ENCODE data around the gene PRKACB. TPM values are rescaled to one million over a fixed set of nuclear protein-coding genes. Genes with fewer than 3 reads are reported as not detected.
A peak's percentile ranks its signal among the peaks of the same experiment; 100 is the strongest.

PRKACB gene
- total and polyA plus RNA-seq, 5 experiments from 2014 or later: 120 to 194 (median 162) TPM

DNA sequence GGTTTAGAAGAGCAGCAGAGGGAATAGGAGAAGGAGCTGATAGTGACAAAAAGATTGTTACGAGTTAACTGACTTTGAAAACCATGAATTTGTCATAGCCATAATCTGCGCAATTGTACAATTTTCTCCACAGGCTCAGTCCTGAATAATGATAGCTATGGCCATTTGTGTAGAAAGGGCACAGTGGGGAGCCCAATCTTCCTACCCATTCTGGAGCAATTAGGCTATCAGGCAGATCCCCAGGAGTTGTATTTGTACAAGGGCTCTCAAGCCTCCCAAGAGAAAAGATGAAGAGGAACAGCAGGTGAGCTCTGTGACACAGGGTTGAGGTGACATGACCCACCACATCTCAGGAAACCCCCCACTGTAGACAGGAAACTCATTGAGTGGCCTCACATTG is 115.3 kb downstream of the PRKACB start:
- Mint-ChIP-seq H3K4me3 (no peak overlapping the region), H3K36me3 (peaks cover 0 to 2% (median 0%) of the 10 kb centered on the region in 3 donors), H3K9me3 (no peaks in the 10 kb centered on the region), H3K27ac (no peak overlapping the region), H3K4me1 (peaks cover 0 to 3% (median 0%) of the 10 kb centered on the region in 4 donors), H3K27me3 (peaks cover 0 to 5% (median 0%) of the 10 kb centered on the region in 5 donors)
- POLR2A ChIA-PET: no interaction called here
- DNase-seq (no peak), ATAC-seq (no peak)

DNA sequence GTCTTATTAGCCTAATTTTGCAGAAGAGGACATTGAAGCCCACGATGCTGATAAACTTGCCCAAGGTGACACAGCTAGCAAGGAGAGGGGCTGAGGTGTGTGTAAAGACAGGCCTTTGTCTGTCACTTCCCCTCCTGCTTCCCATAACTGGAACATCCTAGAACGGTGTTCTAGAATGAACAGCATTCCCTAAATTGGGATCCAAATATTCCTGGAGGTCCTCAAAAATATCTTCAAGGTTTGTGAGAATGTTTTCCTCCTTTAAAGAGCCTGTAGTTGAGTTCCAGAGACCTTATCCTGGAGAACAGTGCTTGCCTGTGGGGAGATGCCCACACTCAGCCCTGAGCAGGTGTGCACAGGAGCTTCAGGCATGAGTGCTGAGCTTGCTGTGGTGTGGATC is 115.9 kb downstream of the PRKACB start:
- Mint-ChIP-seq H3K9me3 (no peaks in the 10 kb centered on the region), H3K27me3 (peaks cover 0 to 5% (median 0%) of the 10 kb centered on the region in 5 donors), H3K4me3 (no peak overlapping the region), H3K36me3 (no peaks in the 10 kb centered on the region), H3K4me1 (peaks cover 0 to 3% (median 0%) of the 10 kb centered on the region in 4 donors), H3K27ac (no peak overlapping the region)
- ATAC-seq (no peak), DNase-seq (no peak)
- POLR2A ChIA-PET: no interaction called here

DNA sequence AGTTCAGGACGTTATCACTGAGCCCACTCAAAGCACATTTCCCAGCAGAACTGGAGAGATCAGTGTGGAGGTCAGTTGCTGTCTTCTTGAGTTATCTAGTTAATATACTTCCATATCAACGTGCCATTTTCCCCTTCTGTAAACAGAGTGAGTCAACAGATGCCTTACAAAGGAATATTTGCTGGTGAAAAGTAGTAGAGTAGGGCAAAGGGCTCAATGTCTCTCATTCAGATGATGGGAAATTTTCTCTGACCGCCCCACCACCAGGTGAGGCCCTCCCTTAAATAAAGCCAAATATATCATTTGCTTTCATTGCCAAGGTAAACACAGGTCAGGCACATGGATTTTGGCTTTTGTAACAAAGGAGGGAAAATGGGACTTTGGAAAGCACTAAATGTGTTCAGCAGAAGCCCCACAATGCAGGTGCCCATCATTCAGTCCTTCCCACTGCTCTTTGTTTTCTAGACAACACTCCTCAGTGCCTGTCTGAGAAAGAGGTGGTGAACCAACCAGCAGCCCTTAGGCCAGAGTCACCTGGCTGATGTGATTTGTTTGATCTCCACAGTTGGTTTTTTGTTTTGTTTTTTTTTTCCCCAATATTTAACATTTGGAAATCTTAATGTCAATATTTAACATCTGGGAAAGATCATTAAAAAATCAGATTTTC is 116.9 kb downstream of the PRKACB start:
- Mint-ChIP-seq H3K36me3 (no peaks in the 10 kb centered on the region), H3K4me3 (no peak overlapping the region), H3K27ac (no peak overlapping the region), H3K9me3 (no peaks in the 10 kb centered on the region), H3K27me3 (peaks cover 0 to 5% (median 0%) of the 10 kb centered on the region in 5 donors), H3K4me1 (peaks cover 0 to 3% (median 0%) of the 10 kb centered on the region in 4 donors)
- ATAC-seq (no peak), DNase-seq (no peak)
- POLR2A ChIA-PET: no interaction called here

DNA sequence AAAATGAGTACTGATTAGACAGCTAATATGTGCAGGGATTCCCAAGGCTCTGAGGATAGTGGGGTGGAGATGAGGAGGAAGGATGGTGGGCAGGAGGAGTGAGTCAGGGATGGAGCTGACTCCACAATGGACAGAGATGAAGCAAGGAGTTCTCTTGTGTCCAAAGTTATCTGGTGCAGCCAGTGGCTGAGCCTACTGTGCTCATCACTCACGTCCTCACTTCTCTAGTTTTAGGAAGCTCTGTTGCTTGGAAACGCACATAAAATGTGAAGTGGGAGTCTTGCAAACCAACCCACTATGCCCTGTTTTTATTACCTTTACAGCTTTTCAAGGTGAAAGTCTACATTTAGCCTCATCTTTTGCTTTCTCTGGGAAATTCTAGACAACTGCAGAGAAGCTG is 120.9 kb downstream of the PRKACB start:
- POLR2A ChIA-PET: interaction anchor here (0.6 kb wide), 1 partner anchor 10 kb away, joined by 3 read pairs; no protein-coding TSS in a partner anchor
- Mint-ChIP-seq H3K27me3 (no peaks in the 10 kb centered on the region), H3K9me3 (no peaks in the 10 kb centered on the region), H3K4me1 (peaks cover 0 to 3% (median 0%) of the 10 kb centered on the region in 4 donors), H3K36me3 (no peaks in the 10 kb centered on the region), H3K4me3 (no peak overlapping the region), H3K27ac (peak overlapping the region in 1 of 10 donors; percentile 21)
- DNase-seq (no peak), ATAC-seq (no peak)

DNA sequence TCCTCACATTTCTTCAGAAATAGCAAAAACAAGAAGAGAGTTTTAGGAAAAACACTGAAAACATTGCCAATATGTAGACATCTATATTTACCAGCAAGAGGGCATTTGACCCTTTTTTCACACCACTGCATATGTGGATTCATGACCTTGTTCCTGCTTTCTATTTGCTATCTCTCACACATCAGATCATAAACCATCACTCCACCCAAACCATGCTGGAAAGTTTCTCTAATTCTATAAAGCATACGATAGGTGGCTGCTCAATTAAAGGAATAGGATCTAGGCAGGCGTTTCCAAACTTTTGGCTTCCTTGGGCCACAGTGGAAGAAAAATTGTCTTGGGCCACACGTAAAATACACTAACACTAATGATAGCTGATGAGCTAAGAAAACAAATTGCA is 121.8 kb downstream of the PRKACB start:
- POLR2A ChIA-PET: interaction anchor here (0.6 kb wide), 1 partner anchor 37 kb away, joined by 3 read pairs; no protein-coding TSS in a partner anchor
- Mint-ChIP-seq H3K36me3 (no peaks in the 10 kb centered on the region), H3K9me3 (no peaks in the 10 kb centered on the region), H3K4me1 (peaks cover under 1 to 4% (median 2%) of the 10 kb centered on the region in 4 donors), H3K27me3 (no peaks in the 10 kb centered on the region), H3K27ac (no peak overlapping the region), H3K4me3 (no peak overlapping the region)
- DNase-seq (no peak), ATAC-seq (no peak)

DNA sequence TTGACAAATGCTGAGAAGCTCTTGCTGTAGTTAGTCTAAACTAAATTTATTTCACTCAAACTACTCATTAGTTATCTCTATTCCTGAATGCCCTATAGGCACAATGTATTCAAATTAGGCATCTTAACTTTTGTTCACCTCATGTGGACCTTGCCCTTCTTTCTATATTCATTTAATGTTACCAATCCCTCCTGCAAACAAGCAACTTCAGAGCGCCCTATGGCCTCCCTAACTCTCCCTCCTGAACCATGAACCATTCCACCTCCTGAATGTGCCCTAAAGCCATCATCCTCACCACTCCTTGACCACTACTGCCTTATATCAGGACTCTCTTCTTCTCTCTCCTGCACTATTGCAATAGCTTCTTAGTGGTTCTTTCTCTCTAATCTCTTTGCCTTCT is 122.7 kb downstream of the PRKACB start:
- H3K4me1 Mint-ChIP-seq: peaks cover 7 to 11% (median 9%) of the 10 kb centered on the region in 4 donors
- no peak for DNase-seq
- no peak for ATAC-seq
- H3K27me3 Mint-ChIP-seq: no peaks in the 10 kb centered on the region
- H3K9me3 Mint-ChIP-seq: no peaks in the 10 kb centered on the region
- peak overlapping the region in 1 of 10 donors; percentile 0 for H3K27ac Mint-ChIP-seq
- H3K36me3 Mint-ChIP-seq: no peaks in the 10 kb centered on the region
- POLR2A ChIA-PET: no interaction called here
- H3K4me3 Mint-ChIP-seq: no peak overlapping the region

DNA sequence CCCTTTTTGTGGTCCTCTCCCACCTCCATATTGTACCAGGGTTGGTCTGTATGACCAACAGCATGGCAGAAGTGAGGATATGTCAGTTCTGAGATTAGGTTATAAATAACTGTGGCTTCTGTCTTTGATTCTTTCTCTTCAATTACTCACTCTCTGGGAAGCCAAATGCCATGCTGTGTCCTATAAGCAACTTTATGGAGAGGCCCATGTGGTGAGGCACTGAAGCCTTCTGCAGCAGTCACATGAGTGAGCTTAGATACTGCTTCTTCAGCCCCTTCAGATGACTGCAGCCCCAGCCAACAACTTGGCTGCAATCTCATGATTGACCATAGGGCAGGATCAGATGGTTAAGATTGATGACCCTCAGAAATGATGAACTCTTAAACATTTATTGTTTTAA is 123.4 kb downstream of the PRKACB start:
- no peak overlapping the region for H3K27ac Mint-ChIP-seq
- H3K36me3 Mint-ChIP-seq: no peaks in the 10 kb centered on the region
- no peaks in the 10 kb centered on the region for H3K27me3 Mint-ChIP-seq
- ATAC-seq (no peak), DNase-seq (no peak)
- H3K9me3 Mint-ChIP-seq: no peaks in the 10 kb centered on the region
- POLR2A ChIA-PET: no interaction called here
- H3K4me3 Mint-ChIP-seq: no peak overlapping the region
- peaks cover 7 to 16% (median 12%) of the 10 kb centered on the region in 4 donors for H3K4me1 Mint-ChIP-seq

DNA sequence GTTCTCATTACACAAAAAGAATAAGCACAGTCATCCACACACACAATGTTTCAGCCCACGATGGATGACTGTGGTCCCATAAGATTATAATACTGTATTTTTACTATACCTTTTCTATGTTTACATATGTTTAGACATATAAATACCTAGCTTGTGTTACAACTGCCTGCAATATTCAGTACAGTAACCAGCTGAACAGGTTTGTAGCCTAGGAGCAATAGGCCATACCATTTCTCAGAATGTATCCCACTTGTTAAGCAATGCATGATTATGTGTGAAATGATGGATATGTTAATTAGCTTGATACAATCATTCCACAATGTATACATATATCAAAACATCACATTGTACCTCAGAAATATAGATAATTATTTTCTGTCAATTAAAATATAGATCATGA is 124.3 kb downstream of the PRKACB start:
- Mint-ChIP-seq H3K9me3 (peaks cover 0 to 3% (median 0%) of the 10 kb centered on the region in 9 donors), H3K4me1 (peaks cover 4 to 20% (median 12%) of the 10 kb centered on the region in 4 donors), H3K4me3 (no peak overlapping the region), H3K27ac (no peak overlapping the region), H3K27me3 (no peaks in the 10 kb centered on the region), H3K36me3 (no peaks in the 10 kb centered on the region)
- POLR2A ChIA-PET: no interaction called here
- DNase-seq (no peak), ATAC-seq (no peak)

DNA sequence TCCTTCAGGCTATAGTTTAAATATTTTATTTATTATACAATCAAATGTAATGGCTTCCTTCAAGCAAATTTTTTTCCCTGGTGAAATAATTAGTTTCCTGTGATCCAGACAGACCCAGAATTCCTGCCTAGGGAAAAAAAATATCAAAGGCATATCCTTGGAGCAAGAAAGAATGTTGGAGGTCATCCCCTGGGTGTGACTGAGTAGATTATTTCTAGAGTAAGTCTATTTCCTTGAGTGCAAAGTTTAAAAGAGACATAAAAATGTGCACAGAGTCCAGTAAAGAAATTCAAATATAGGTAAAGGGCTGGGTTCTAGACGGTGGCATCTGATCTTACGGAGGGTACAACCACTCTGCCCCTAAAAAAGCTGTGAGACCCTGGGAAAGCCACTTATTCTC is 125.2 kb downstream of the PRKACB start:
- peaks cover 0 to 3% (median 0%) of the 10 kb centered on the region in 9 donors for H3K9me3 Mint-ChIP-seq
- H3K27ac Mint-ChIP-seq: no peak overlapping the region
- no peaks in the 10 kb centered on the region for H3K27me3 Mint-ChIP-seq
- no peak for ATAC-seq
- no peak for DNase-seq
- POLR2A ChIA-PET: no interaction called here
- no peak overlapping the region for H3K4me3 Mint-ChIP-seq
- peaks cover 4 to 20% (median 12%) of the 10 kb centered on the region in 4 donors for H3K4me1 Mint-ChIP-seq
- H3K36me3 Mint-ChIP-seq: no peaks in the 10 kb centered on the region

DNA sequence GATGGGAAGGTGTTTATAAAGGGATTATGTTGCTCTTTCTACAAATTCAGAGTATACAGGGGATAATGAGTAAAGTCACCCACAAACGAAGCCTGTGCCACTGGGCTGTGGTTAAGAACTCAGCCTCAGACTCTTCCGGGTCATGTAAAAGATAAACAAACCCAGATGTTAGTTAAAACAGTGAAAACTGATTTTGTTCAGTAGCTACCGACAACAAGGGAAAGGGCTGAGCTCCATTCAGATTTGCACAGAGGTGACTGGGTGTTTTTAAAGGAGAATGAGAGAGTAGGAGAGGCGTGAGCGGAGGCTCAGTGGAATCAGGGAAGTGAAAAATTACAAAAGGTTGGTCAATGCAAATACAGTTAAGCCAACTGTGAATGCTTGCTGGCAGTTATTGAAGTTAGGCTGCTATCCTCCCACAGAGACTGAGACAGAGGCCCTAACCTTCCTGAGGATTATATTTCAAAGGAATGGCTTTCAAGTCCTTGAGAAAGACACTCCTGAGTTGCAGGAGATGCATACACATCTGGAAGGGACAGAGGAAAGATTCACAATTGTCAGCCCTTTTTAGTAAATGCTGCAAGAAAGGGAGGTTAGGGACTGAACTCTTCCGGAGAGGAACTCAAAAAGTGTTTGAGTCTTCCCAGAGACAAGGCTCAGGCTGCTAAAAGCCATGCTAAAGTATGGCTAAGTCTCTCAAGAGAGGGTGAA is 127.5 kb downstream of the PRKACB start:
- peaks cover 0 to 3% (median 0%) of the 10 kb centered on the region in 9 donors for H3K9me3 Mint-ChIP-seq
- H3K4me3 Mint-ChIP-seq: peak overlapping the region in 9 of 10 donors; percentile 23 to 71 (median 51)
- H3K27me3 Mint-ChIP-seq: no peaks in the 10 kb centered on the region
- peaks cover 4 to 20% (median 12%) of the 10 kb centered on the region in 4 donors for H3K4me1 Mint-ChIP-seq
- peak; percentile 55 to 70 for ATAC-seq
- peak overlapping the region; percentile 9 to 86 (median 72) for H3K27ac Mint-ChIP-seq
- peak in 2 of 10 donors; percentile 16 to 20 for DNase-seq
- peaks cover 0 to 2% (median 0%) of the 10 kb centered on the region in 3 donors for H3K36me3 Mint-ChIP-seq
- POLR2A ChIA-PET: interaction anchor here (0.6 kb wide), 1 partner anchor 118 kb away, joined by 5 read pairs; no protein-coding TSS in a partner anchor

DNA sequence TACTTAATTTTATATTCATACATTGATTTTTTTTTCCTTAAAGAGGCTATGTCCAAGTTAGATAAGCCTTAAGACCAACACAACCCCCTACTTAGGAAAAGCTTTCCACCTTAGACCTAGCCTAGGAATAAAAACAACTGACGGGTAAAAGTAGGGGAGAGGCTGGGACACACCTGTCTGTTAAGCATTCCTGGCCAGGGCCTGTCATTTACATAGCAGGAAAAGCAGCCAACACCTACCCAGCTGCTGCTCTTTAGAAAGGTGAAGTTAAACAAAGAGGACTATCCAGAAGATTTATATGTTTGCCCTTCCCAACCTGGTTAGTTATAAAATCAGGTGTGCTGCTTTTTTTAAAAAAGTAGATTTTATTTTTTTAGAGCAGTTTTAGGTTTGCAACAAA is 128.3 kb downstream of the PRKACB start:
- peaks cover 4 to 20% (median 12%) of the 10 kb centered on the region in 4 donors for H3K4me1 Mint-ChIP-seq

DNA sequence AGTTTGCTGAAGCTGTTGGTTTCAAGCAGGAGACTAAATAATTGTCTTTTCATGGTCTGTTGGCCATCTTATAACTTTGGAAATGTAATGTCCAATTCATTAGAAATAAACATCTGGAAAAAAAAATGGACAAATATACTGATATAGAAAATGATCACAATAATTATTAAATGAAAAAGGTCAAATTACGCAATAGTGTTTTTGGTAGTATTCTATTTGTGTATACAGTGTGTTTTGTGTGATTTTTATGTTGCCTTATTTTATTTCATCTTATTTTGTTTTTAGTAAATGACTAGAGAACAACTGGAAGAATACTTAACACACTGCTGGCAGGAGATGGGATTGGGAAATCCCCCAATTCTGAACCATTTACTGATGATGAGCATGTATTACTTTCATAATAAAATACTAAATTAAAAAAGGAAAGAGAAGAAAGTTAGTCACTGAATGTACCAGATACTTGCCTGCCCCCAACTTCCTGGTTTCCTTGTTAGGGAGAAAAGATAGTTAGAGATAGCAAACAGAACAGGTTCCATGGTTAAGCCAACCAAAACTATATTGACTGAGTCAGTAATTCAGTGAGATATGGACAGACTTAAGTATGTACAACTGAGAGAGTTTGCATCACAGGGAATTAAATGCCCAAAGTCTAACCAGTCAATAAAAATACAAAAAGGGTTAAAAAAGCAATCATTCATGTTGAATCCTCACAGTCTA is 133.4 kb downstream of the PRKACB start:
- H3K4me1 Mint-ChIP-seq: peaks cover 0 to 3% (median 0%) of the 10 kb centered on the region in 4 donors
- no peak overlapping the region for H3K4me3 Mint-ChIP-seq
- POLR2A ChIA-PET: no interaction called here
- peaks cover 0 to 3% (median 0%) of the 10 kb centered on the region in 9 donors for H3K9me3 Mint-ChIP-seq
- no peaks in the 10 kb centered on the region for H3K27me3 Mint-ChIP-seq
- peaks cover 0 to 7% (median 0%) of the 10 kb centered on the region in 3 donors for H3K36me3 Mint-ChIP-seq
- ATAC-seq (no peak), DNase-seq (no peak)
- peak overlapping the region in 1 of 10 donors; percentile 40 for H3K27ac Mint-ChIP-seq

More for the DNA sequence above, 128.3 kb downstream of the PRKACB start:
- Mint-ChIP-seq H3K27ac (peak overlapping the region in 1 of 10 donors; percentile 45), H3K9me3 (peaks cover 0 to 3% (median 0%) of the 10 kb centered on the region in 9 donors), H3K27me3 (no peaks in the 10 kb centered on the region), H3K4me3 (no peak overlapping the region), H3K36me3 (peaks cover 0 to 7% (median 0%) of the 10 kb centered on the region in 3 donors)
- POLR2A ChIA-PET: no interaction called here
- DNase-seq: no peak
- no peak for ATAC-seq

Measured in naive thymus-derived CD8-positive, alpha-beta T cell (primary cell).